HCT116 (cell line): ENCODE results near the gene TRPV4. TPM values are rescaled to one million over a fixed set of nuclear protein-coding genes. Genes with fewer than 3 reads are reported as not detected.

Experiments used
- ATAC-seq: fragments of 200-7000 bp; cut with Tn5 transposase; 2 replicates; pipeline ENCODE4 v1.9.1; 2020; ENCODE audit warnings: mild to moderate bottlenecking, moderate library complexity
- BruUV-seq: library from RNA; stranded (reverse); fragments of 400-500 nt; replicated peaks from 2 replicates; lab custom pipeline; 2021; lab: Mats Ljungman, UMichigan
- CTCF ChIA-PET: fragments of 300-600 bp; sonication (Branson Sonifier 250); formaldehyde crosslinking; loops from one replicate; lab custom pipeline; 2021; ENCODE audit warnings: antibody characterized with exemption; lab: Charles Lee
- POLR2A ChIA-PET: fragments of 300-600, 350-600 bp; sonication (Branson Sonifier 250); formaldehyde crosslinking; loops from one replicate; lab custom pipeline; 2021; ENCODE audit warnings: antibody characterized with exemption; lab: Charles Lee
- RAD21 ChIA-PET, 2 experiments: fragments of 300-600 bp; sonication (Branson Sonifier 250); formaldehyde crosslinking; loops; one replicate each; lab custom pipeline; 2023; ENCODE audit warnings: low total read pairs in 2 of 2; ENCODE audit not compliant: uncharacterized antibody in 2 of 2, unreplicated experiment in 2 of 2, low non-redundant PET in 1 of 2; lab: Charles Lee
- DNase-seq: peaks from one replicate; pipeline ENCODE4 v3.0.0-alpha.2; 2010; ENCODE audit warnings: low read depth, low spot score
- H2AFZ ChIP-seq: fragments of 200-600 bp; shearing (Covaris generic), sonication (generic); 2 replicates; pipeline ENCODE4 v1.6.1; 2017; ENCODE audit warnings: low read depth, mixed run types, mixed read lengths, antibody characterized with exemption, low read length; ENCODE audit not compliant: poor library complexity, severe bottlenecking
- H3K27ac ChIP-seq: 2 replicates; pipeline ENCODE4 v1.5.1; 2012; ENCODE audit warnings: low read depth, low read length
- H3K27me3 ChIP-seq: fragments of 200-600 bp; sonication (generic); 2 replicates; pipeline ENCODE4 v1.6.1; 2016; ENCODE audit warnings: mixed run types, low read length, mixed read lengths; ENCODE audit not compliant: insufficient read depth
- H3K36me3 ChIP-seq, 2 experiments: fragments of 200-500 bp in 1 of 2; fragments of 200-600 bp in 1 of 2; sonication (Bioruptor generic) in 1 of 2; sonication (generic) in 1 of 2; 2 replicates each; pipeline versions ENCODE4 v1.5.1 to v1.6.1; 2014 to 2016; ENCODE audit warnings: low read length in 2 of 2, inconsistent platforms in 1 of 2, mixed read lengths in 1 of 2, mixed run types in 1 of 2; ENCODE audit not compliant: insufficient read depth in 2 of 2, control insufficient read depth in 1 of 2
- H3K4me1 ChIP-seq, 2 experiments: fragments of 200-600 bp in 1 of 2; sonication (generic) in 1 of 2; 2 replicates each; pipeline versions ENCODE4 v1.5.1 to v1.6.1; 2012 to 2017; ENCODE audit warnings: low read length in 2 of 2, inconsistent platforms in 1 of 2, mild to moderate bottlenecking in 1 of 2, mixed read lengths in 1 of 2, mixed run types in 1 of 2, moderate library complexity in 1 of 2; ENCODE audit not compliant: insufficient read depth in 2 of 2, control insufficient read depth in 1 of 2
- H3K4me2 ChIP-seq: fragments of 200-600 bp; sonication (generic); 2 replicates; pipeline ENCODE4 v1.6.1; 2017; ENCODE audit warnings: mixed run types, low read length, mixed read lengths
- H3K4me3 ChIP-seq, 2 experiments: fragments of 200-600 bp in 1 of 2; sonication (generic) in 1 of 2; replicated peaks in 1 of 2; 2 replicates each; pipeline ENCODE4 v1.5.1; 2011 to 2016; ENCODE audit warnings: low read length in 2 of 2, control low read depth in 1 of 2, low read depth in 1 of 2, mild to moderate bottlenecking in 1 of 2, mixed read lengths in 1 of 2, mixed run types in 1 of 2
- H3K79me2 ChIP-seq: fragments of 200-600 bp; sonication (generic); 2 replicates; pipeline ENCODE4 v1.6.1; 2017; ENCODE audit warnings: mild to moderate bottlenecking, mixed run types, low read length, moderate library complexity, mixed read lengths; ENCODE audit not compliant: insufficient read depth
- H3K9ac ChIP-seq: fragments of 200-600 bp; sonication (generic); 2 replicates; pipeline ENCODE4 v1.6.1; 2016; ENCODE audit warnings: low read length, mixed read lengths
- H3K9me2 ChIP-seq: fragments of 200-600 bp; sonication (generic), shearing (Covaris generic); 2 replicates; pipeline ENCODE4 v1.6.1; 2017; ENCODE audit warnings: mixed run types, mild to moderate bottlenecking, moderate library complexity; ENCODE audit not compliant: insufficient read depth
- H3K9me3 ChIP-seq, 2 experiments: fragments of 200-500 bp in 1 of 2; fragments of 200-600 bp in 1 of 2; sonication (Bioruptor generic) in 1 of 2; sonication (generic) in 1 of 2; 2 replicates each; pipeline ENCODE4 v1.6.1; 2014 to 2017; ENCODE audit warnings: low read length in 2 of 2, mixed read lengths in 2 of 2, inconsistent platforms in 1 of 2, low read depth in 1 of 2, mild to moderate bottlenecking in 1 of 2, mixed run types in 1 of 2, moderate library complexity in 1 of 2; ENCODE audit not compliant: control insufficient read depth in 1 of 2, insufficient read depth in 1 of 2
- H4K20me1 ChIP-seq: fragments of 200-600 bp; sonication (generic), shearing (Covaris generic); 2 replicates; pipeline ENCODE4 v1.6.1; 2017; ENCODE audit warnings: mixed run types, mild to moderate bottlenecking, moderate library complexity; ENCODE audit not compliant: insufficient read depth
- CBX3 ChIP-seq: IDR thresholded peaks from 2 replicates; pipeline ENCODE4 v1.6.1; 2012; ENCODE audit warnings: low read depth
- CEBPB ChIP-seq: IDR thresholded peaks from 2 replicates; pipeline ENCODE4 v1.6.1; 2012; ENCODE audit warnings: low read depth
- CTCF ChIP-seq, 3 experiments: fragments of 200-600 bp in 1 of 3; sonication (generic) in 1 of 3; IDR thresholded peaks in 2 of 3; conservative IDR thresholded peaks in 1 of 3; 2 replicates each; pipeline ENCODE4 v1.5.1; 2012 to 2017; ENCODE audit warnings: low read depth in 2 of 3, low read length in 2 of 3, antibody characterized with exemption in 1 of 3, borderline replicate concordance in 1 of 3, control low read depth in 1 of 3, mild to moderate bottlenecking in 1 of 3, mixed read lengths in 1 of 3, mixed run types in 1 of 3, moderate library complexity in 1 of 3; ENCODE audit not compliant: insufficient read depth in 1 of 3
- EGR1 ChIP-seq: IDR thresholded peaks from 2 replicates; pipeline ENCODE4 v1.6.1; 2012; ENCODE audit warnings: low read depth
- EZH2 ChIP-seq: fragments of 200-600 bp; sonication (generic); IDR thresholded peaks from 2 replicates; pipeline ENCODE4 v1.6.1; 2017; ENCODE audit warnings: antibody characterized with exemption, mixed run types
- EZH2phosphoT487 ChIP-seq: fragments of 200-600 bp; IDR thresholded peaks from 2 replicates; pipeline ENCODE4 v1.6.1; 2018; ENCODE audit warnings: antibody characterized with exemption, borderline replicate concordance
- JUND ChIP-seq: IDR thresholded peaks from 2 replicates; pipeline ENCODE4 v1.6.1; 2012
- POLR2A ChIP-seq: IDR thresholded peaks from 2 replicates; pipeline ENCODE4 v1.7.0; 2011; ENCODE audit warnings: borderline replicate concordance; ENCODE audit not compliant: insufficient read depth, insufficient read length; ENCODE audit errors: extremely low read depth
- POLR2AphosphoS5 ChIP-seq: IDR thresholded peaks from 2 replicates; pipeline ENCODE4 v1.6.1; 2011; ENCODE audit warnings: mild to moderate bottlenecking, low read depth, low read length, moderate library complexity
- RAD21 ChIP-seq: IDR thresholded peaks from 2 replicates; pipeline ENCODE4 v1.6.1; 2012; ENCODE audit warnings: low read depth, mild to moderate bottlenecking
- SIN3A ChIP-seq: IDR thresholded peaks from 2 replicates; pipeline ENCODE4 v1.6.1; 2012; ENCODE audit warnings: low read depth
- SP1 ChIP-seq: IDR thresholded peaks from 2 replicates; pipeline ENCODE4 v1.6.1; 2012; ENCODE audit warnings: low read depth
- SRF ChIP-seq: IDR thresholded peaks from 2 replicates; pipeline ENCODE4 v1.6.1; 2012; ENCODE audit warnings: low read depth
- TCF7L2 ChIP-seq: IDR thresholded peaks from 2 replicates; pipeline ENCODE4 v1.7.0; 2011; ENCODE audit warnings: borderline replicate concordance, inconsistent platforms; ENCODE audit not compliant: insufficient read depth, insufficient read length; ENCODE audit errors: extremely low read depth
- YY1 ChIP-seq: IDR thresholded peaks from 2 replicates; pipeline ENCODE4 v1.6.1; 2011; ENCODE audit warnings: low read length, low read depth, moderate library complexity, mild to moderate bottlenecking; ENCODE audit not compliant: insufficient replicate concordance; ENCODE audit errors: extremely low read depth
- ZBTB33 ChIP-seq: IDR thresholded peaks from 2 replicates; pipeline ENCODE4 v1.6.1; 2011; ENCODE audit warnings: mild to moderate bottlenecking, low read length, moderate library complexity; ENCODE audit not compliant: insufficient replicate concordance; ENCODE audit errors: extremely low read depth
- ZNF274 ChIP-seq: fragments of 200-500 bp; sonication (Bioruptor generic); IDR thresholded peaks from 2 replicates; pipeline ENCODE4 v1.6.1; 2014; ENCODE audit warnings: mild to moderate bottlenecking, low read depth, low read length, inconsistent platforms
- intact Hi-C: fragments of 100-400 bp; cut with micrococcal nuclease; formaldehyde crosslinking; loops from 2 replicates; pipeline ENCODE4 v1.10.0; 2022
- total RNA-seq: library from RNA; stranded (reverse); gene quantifications from one replicate; pipeline ENCODE4 v1.2.1, GENCODE V29; 2021; ENCODE audit not compliant: unreplicated experiment
- TF ChIP-seq, protein P1 (sequence below): IDR thresholded peaks from 2 replicates; pipeline ENCODE4 v1.6.1; 2012

Gene TRPV4
- total RNA-seq, 1 experiment from 2014 or later, result 0.54 TPM

DNA sequence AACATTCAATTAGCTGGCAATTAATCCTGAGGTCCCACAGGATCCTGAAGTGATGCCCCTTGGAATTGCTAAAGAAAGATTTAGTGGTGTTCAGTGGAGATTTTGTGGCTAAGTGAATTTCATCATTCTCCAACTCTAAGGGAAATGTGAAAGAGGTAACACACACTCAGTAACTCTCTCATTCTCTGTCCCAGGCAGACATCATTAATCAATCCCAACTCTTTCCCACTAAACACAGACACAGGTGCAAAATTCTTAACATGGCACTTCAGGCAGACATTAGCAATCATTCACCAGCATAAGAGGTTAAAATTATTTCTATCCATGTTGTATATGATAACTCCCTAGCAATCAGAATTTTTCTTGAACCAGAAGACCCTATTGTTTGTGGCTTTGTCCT lies 40.2 kb downstream of the TRPV4 start:
- H3K9ac ChIP-seq, result no peak overlapping the region
- H3K4me1 ChIP-seq, result peaks cover 0 to 10% of the 10 kb centered on the region in 2 experiments; a peak in 2 of 4 replicates
- DNase-seq, result no peak
- H3K9me2 ChIP-seq, result no peaks in the 10 kb centered on the region
- no TSS peak for BruUV-seq
- no peak overlapping the region for H3K4me2 ChIP-seq
- H4K20me1 ChIP-seq, result no peaks in the 10 kb centered on the region
- ChIA-PET CTCF (no interaction called here), RAD21 (no interaction called here), POLR2A (no interaction called here)
- no peak for TF ChIP-seq EGR1
- TF ChIP-seq SP1, result no peak
- TF ChIP-seq RAD21, result no peak
- no peak overlapping the region for H2AFZ ChIP-seq
- intact Hi-C loops, result no loop called here
- no peak overlapping the region for H3K4me3 ChIP-seq
- no peaks in the 10 kb centered on the region for H3K36me3 ChIP-seq
- no peaks in the 10 kb centered on the region for H3K79me2 ChIP-seq
- no peaks in the 10 kb centered on the region for H3K27me3 ChIP-seq
- H3K27ac ChIP-seq, result no peak overlapping the region
- ATAC-seq, result no peak
- H3K9me3 ChIP-seq, result no peaks in the 10 kb centered on the region

- intact Hi-C loops, result no loop called here
Measured at GRCh38 chr12:109789526-109790048, 43.6 kb downstream of the TRPV4 start.

More at GRCh38 chr12:109789526-109790048, 43.6 kb downstream of the TRPV4 start:
- CTCF ChIA-PET, result no interaction called here
- Histone ChIP-seq H3K27me3 (no peaks in the 10 kb centered on the region), H3K9me2 (no peaks in the 10 kb centered on the region), H3K9ac (no peak overlapping the region), H3K4me1 (peaks cover 0 to under 1% of the 10 kb centered on the region in 2 experiments; a peak in 1 of 4 replicates), H4K20me1 (no peaks in the 10 kb centered on the region), H2AFZ (no peak overlapping the region), H3K79me2 (no peaks in the 10 kb centered on the region), H3K27ac (no peak overlapping the region), H3K36me3 (no peaks in the 10 kb centered on the region), H3K9me3 (no peaks in the 10 kb centered on the region), H3K4me3 (no peak overlapping the region), H3K4me2 (no peak overlapping the region)
- POLR2A ChIA-PET, result no interaction called here
- RAD21 ChIA-PET, result no interaction called here
- DNase-seq, result no peak
- TF ChIP-seq CEBPB, result no peak
- no peak for TF ChIP-seq RAD21
- TF ChIP-seq POLR2A, result no peak
- no peak for TF ChIP-seq ZNF274
- TF ChIP-seq ZBTB33, result no peak
- TF ChIP-seq SRF, result no peak
- no peak for TF ChIP-seq CBX3
- TF ChIP-seq SIN3A, result no peak
- TF ChIP-seq POLR2AphosphoS5, result no peak
- TF ChIP-seq EZH2phosphoT487, result no peak
- TF ChIP-seq YY1, result no peak
- no peak for TF ChIP-seq JUND
- no peak for TF ChIP-seq TCF7L2
- TF ChIP-seq, protein P1, sequence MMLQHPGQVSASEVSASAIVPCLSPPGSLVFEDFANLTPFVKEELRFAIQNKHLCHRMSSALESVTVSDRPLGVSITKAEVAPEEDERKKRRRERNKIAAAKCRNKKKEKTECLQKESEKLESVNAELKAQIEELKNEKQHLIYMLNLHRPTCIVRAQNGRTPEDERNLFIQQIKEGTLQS, result no peak
- no peak for TF ChIP-seq CTCF (IDR thresholded peaks at IDR 0.05 in 2 of 3, conservative IDR thresholded peaks at IDR 0.05 in 1 of 3; ENCODE audit: borderline replicate concordance in 1 of 3, insufficient read depth in 1 of 3, low read depth in 2 of 3, low read length in 2 of 3)
- TF ChIP-seq EZH2, result no peak
- no peak for ATAC-seq
- BruUV-seq, result no TSS peak
